ENCODE results near the gene PTPN5. TPM values are rescaled to one million over a fixed set of nuclear protein-coding genes. Genes with fewer than 3 reads are reported as not detected.
"Not testable (repeated sequence)": the region's sequence is repeated elsewhere in the genome, so short reads cannot be mapped to it uniquely, and the experiment has no call there.

Gene PTPN5
- total RNA-seq = not detected
- polyA plus RNA-seq (ENCODE audit: insufficient read depth, low read depth, low replicate concordance) = 0.17 TPM
- long read RNA-seq, donor 1 = 0 reads
- long read RNA-seq, donor 2 = 0 reads
- long read RNA-seq, donor 3 = 0 reads
- long read RNA-seq, donor 4 = 0 reads
- long read RNA-seq, donor 5 = 0 reads
- long read RNA-seq, donor 6 = 0 reads
- long read RNA-seq, donor 7 = 0 reads
- long read RNA-seq, donor 8 = 0 reads
- long read RNA-seq, donor 9 = 0 reads
- long read RNA-seq, donor 10 = 0 reads

- peak in 4 of 5 donors; percentile 20 to 55 (median 38) for DNase-seq
- H3K27me3 ChIP-seq (ENCODE audit: control insufficient read depth, insufficient read depth, low read length) = peaks cover 13% of the 10 kb centered on the region
- no peak for TF ChIP-seq CTCF (IDR thresholded peaks at IDR 0.05; ENCODE audit: borderline replicate concordance, extremely low read depth, insufficient read depth)
Observed at GRCh38 chr11:18791207-18791968, at the start of gene PTPN5. TSS of gene PTPN5 (minus strand) at chr11:18791798. CDS start at chr11:18771958, 19,840 bp downstream.

GRCh38 chr11:18836417-18836816, 44.8 kb upstream of the PTPN5 start:
- TF ChIP-seq CTCF (IDR thresholded peaks at IDR 0.05; ENCODE audit: borderline replicate concordance, extremely low read depth, insufficient read depth) = no peak
- peak in 3 of 5 donors; percentile 38 to 44 (median 44) for DNase-seq
- Histone ChIP-seq H3K9ac (ENCODE audit: low read length in 3 of 3) (no peak overlapping the region), H3K4me3 (ENCODE audit: low read length in 3 of 3) (no peak overlapping the region), H3K4me1 (ENCODE audit: control insufficient read depth in 2 of 3, insufficient read depth in 2 of 3, low read depth in 1 of 3, low read length in 3 of 3) (no peaks in the 10 kb centered on the region), H3K36me3 (ENCODE audit: control insufficient read depth in 2 of 3, insufficient read depth in 3 of 3, low read length in 3 of 3) (no peaks in the 10 kb centered on the region), H3K27ac (ENCODE audit: low read depth in 2 of 2, low read length in 2 of 2) (no peak overlapping the region), H3K27me3 (ENCODE audit: control insufficient read depth, insufficient read depth, low read length) (no peaks in the 10 kb centered on the region), H3K9me3 (ENCODE audit: control insufficient read depth in 2 of 3, insufficient read depth in 1 of 3, low read length in 3 of 3) (peaks cover 0 to 4% (median 0%) of the 10 kb centered on the region in 3 donors)
- intact Hi-C loops (cut with DNase I) = no loop called here
- no peak for FAIRE-seq

More at GRCh38 chr11:18791207-18791968, at the start of gene PTPN5:
- no peaks in the 10 kb centered on the region for H3K9me3 ChIP-seq (ENCODE audit: control insufficient read depth in 2 of 3, insufficient read depth in 1 of 3, low read length in 3 of 3)
- intact Hi-C loops (cut with DNase I) = no loop called here
- no peaks in the 10 kb centered on the region for H3K36me3 ChIP-seq (ENCODE audit: control insufficient read depth in 2 of 3, insufficient read depth in 3 of 3, low read length in 3 of 3)
- no peak within 1 kb of the TSS for H3K27ac ChIP-seq (ENCODE audit: low read depth in 2 of 2, low read length in 2 of 2)
- peak within 1 kb of the TSS in 1 of 3 donors; percentile 33 for H3K4me3 ChIP-seq (ENCODE audit: low read length in 3 of 3)
- H3K4me1 ChIP-seq (ENCODE audit: control insufficient read depth in 2 of 3, insufficient read depth in 2 of 3, low read depth in 1 of 3, low read length in 3 of 3) = peaks cover 0 to 4% (median 0%) of the 10 kb centered on the region in 3 donors
- no peak within 1 kb of the TSS for H3K9ac ChIP-seq (ENCODE audit: low read length in 3 of 3)
- no peak for FAIRE-seq

DNA sequence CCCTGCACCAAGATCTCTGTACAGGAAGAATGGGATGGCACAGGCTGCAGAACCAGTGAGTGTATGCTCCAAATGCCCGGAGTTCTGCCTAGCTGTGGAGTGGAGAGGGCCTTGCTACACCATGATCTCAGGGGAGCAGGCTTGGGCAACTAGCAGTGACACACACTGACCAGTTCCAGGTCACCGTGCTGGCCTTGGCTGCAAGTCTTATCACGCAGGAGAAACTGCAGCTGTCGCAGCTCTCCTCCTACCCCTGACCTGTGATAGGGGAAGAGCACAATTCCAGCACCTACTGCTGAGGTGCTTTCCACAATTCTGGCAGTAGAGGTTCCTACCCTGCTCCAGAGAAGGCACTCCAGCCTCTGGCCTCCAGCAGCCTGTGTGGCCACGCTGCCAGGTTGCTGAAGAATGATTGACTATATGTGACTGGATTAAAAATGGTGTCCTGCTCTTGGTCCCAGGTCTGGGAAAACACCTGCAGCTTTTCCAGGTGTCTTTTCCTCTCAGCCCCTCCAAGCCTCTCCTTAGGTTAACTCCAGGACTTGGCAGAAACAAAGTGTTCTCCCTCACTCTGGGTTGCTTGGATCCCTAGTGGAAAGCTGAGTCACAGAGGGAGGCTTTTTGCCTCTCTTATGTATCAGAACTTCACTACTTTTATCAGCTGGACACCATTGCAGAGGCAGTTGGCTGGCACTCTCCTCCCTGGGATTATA, 43.3 kb upstream of the PTPN5 start:
- H3K4me1 ChIP-seq (ENCODE audit: control insufficient read depth in 2 of 3, insufficient read depth in 2 of 3, low read depth in 1 of 3, low read length in 3 of 3) = no peaks in the 10 kb centered on the region
- intact Hi-C loops (cut with DNase I) = no loop called here
- no peak overlapping the region for H3K4me3 ChIP-seq (ENCODE audit: low read length in 3 of 3)
- DNase-seq (no peak), FAIRE-seq (no peak)
- no peaks in the 10 kb centered on the region for H3K27me3 ChIP-seq (ENCODE audit: control insufficient read depth, insufficient read depth, low read length)
- no peak overlapping the region for H3K27ac ChIP-seq (ENCODE audit: low read depth in 2 of 2, low read length in 2 of 2)
- peaks cover 0 to 4% (median 0%) of the 10 kb centered on the region in 3 donors for H3K9me3 ChIP-seq (ENCODE audit: control insufficient read depth in 2 of 3, insufficient read depth in 1 of 3, low read length in 3 of 3)
- no peaks in the 10 kb centered on the region for H3K36me3 ChIP-seq (ENCODE audit: control insufficient read depth in 2 of 3, insufficient read depth in 3 of 3, low read length in 3 of 3)
- no peak for TF ChIP-seq CTCF (IDR thresholded peaks at IDR 0.05; ENCODE audit: borderline replicate concordance, extremely low read depth, insufficient read depth)
- H3K9ac ChIP-seq (ENCODE audit: low read length in 3 of 3) = no peak overlapping the region

DNA sequence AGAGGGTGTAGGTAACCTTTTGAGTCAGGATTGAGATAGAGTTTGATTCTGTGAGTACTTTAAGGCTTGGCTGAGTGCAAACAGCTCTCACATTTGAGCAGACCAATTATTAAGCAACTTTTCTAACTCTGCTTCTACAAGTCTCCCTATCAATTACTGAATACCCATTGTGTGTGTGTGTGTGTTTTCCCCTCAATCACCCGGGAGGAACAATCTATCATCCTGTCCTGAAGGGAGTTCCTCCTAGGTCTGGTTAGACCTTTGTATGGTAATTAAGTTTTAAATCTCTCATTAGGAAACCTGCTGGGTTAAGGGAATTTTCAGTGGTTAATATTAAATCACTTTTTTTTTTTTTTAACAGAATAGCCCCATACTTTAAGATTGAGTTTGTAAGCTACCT, 28.6 kb upstream of the PTPN5 start:
- H3K27ac ChIP-seq (ENCODE audit: low read depth in 2 of 2, low read length in 2 of 2); H3K27me3 ChIP-seq (ENCODE audit: control insufficient read depth, insufficient read depth, low read length); H3K9ac ChIP-seq (ENCODE audit: low read length in 3 of 3); H3K4me1 ChIP-seq (ENCODE audit: control insufficient read depth in 2 of 3, insufficient read depth in 2 of 3, low read depth in 1 of 3, low read length in 3 of 3); H3K9me3 ChIP-seq (ENCODE audit: control insufficient read depth in 2 of 3, insufficient read depth in 1 of 3, low read length in 3 of 3); intact Hi-C loops (cut with DNase I); H3K4me3 ChIP-seq (ENCODE audit: low read length in 3 of 3); FAIRE-seq; H3K36me3 ChIP-seq (ENCODE audit: control insufficient read depth in 2 of 3, insufficient read depth in 3 of 3, low read length in 3 of 3); DNase-seq: not testable (repeated sequence)
